Left lobe of liver (tissue), 2 donors: ENCODE measurements around the gene AKT1. TPM values are rescaled to one million over a fixed set of nuclear protein-coding genes. Genes with fewer than 3 reads are reported as not detected.
"Not testable (repeated sequence)": the region's sequence is repeated elsewhere in the genome, so short reads cannot be mapped to it uniquely, and the experiment has no call there.

Source experiments
- ATAC-seq: fragments of 200-7000 bp; cut with Tn5 transposase; one replicate; pipeline ENCODE4 v1.9.1; 2020; ENCODE audit warnings: mild to moderate bottlenecking, moderate library complexity
- DNase-seq: peaks from one replicate; pipeline ENCODE4 v3.0.0-alpha.2; 2020; ENCODE audit warnings: low spot score
- total RNA-seq: library from RNA; stranded (reverse); gene quantifications from one replicate; pipeline ENCODE4 v1.2.1, GENCODE V29; 2021
- donor health status: DM: no; HTN: no; CAD: no; lungs with moderate emphysema.
- donor health status: DM: no; HTN: yes; CAD: no.

AKT1 gene
- total RNA-seq, 1 donor from 2014 or later = 90.1 TPM

DNA sequence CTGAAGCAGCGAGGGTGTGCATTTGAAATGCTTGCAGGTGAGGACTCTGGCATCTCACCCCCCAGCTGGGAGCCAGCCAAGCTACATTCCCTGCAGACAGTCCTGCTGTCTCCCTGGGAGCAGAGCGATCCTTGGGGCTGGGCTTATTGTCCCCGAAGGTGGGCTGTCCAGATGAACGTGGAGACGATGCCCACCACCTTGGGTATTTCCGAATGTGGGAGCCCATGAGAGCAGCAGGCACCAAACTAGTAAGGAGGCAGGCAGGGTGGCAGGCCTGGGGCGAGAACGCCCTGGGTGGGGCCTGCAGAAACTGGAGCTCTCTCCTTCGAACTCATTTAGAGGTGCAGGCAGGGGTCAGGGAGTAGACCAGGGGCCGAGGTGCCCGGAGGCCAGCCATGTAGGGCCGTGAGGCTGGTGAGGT lies 23.8 kb upstream of the AKT1 start:
- DNase-seq = no peak
- ATAC-seq = no peak

DNA sequence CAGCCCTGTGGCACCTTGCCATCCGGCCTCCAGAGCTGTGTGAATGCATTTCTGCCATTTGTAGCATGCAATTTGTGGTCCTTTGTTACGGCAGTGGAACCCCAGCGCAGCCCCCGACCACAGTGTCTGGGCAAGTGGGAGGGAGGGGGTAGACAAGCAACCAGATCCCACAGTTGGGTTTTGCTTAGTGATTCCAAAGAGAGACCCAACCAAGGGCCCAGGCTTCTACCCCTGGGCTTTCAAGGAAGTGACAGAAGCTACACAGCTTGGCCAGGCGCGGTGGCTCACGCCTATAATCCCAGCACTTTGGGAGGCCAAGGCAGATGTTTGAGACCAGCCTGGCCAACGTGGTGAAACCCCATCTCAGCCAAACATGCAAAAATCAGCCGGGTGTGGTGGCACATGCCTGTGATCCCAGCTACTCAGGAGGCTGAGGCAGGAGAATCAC lies 23.2 kb upstream of the AKT1 start:
- DNase-seq = no peak
- no peak for ATAC-seq

DNA sequence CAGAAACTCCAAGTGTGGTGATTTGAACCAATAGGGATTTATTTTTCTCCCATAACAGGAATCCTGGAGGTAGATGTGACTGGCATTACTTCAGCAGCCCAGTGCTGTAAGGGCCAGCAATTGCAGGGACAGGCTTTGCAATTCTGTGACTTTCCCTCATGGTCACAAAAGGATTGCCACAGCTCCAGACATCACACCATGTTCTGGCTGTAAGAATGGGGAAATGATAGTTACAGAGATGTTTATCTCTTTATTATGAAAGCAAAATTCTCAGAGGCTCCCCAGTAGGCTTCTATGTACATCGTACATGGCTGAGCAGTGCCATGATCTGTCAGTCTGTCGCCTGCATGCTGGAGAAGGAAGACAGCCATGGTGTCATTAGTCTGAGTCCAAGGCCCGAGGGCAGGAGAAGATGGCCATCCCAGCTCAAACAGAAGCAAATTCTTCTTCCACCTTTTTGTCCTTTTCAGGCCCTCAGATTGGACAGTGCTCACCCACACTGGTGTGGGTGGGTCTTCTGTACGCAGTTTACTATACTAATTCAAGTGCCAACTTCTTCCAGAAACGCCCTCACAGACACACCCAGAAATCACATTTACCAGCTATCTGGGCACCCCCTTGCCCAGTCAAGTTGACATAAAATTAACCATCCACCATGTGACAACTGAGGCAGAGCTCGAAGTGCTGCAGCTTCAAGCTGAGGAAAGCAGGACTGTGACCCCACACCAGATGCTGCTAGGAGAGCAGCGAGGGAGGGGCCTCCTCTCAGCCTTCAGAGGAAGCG lies 22.6 kb upstream of the AKT1 start:
- DNase-seq = no peak
- no peak for ATAC-seq

DNA sequence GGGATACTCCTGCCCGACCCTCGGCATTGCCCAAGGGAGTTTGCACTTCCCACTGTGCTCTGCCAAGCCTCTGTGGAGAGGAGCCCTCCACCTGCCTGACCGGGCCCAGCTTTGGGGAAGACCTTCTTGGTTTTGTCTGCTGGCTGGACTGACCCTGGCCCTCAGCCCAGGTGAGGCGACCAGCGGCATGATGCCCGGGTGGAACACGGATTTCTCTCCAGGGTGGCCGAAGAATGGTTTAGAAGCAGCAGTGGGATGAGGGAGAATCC lies 21.0 kb upstream of the AKT1 start:
- DNase-seq (peak; percentile 56), ATAC-seq (peak; percentile 28)

DNA sequence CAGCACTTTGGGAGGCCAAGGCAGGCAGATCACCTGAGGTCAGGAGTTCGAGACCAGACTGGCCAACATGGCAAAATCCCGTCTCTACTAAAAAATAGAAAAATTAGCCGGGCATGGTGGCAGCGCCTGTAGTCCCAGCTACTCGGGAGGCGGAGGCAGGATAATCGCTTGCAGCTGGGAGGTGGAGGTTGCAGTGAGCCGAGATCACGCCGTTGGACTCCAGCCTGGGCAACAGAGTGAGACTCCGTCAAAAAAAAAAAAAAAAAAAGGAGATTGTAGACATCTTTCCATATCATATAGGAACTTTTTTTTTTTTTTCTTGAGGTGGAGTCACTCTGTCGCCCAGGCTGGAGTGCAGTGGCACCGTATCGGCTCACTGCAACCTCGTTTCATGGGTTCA lies 19.2 kb upstream of the AKT1 start:
- DNase-seq, ATAC-seq: not testable (repeated sequence)

DNA sequence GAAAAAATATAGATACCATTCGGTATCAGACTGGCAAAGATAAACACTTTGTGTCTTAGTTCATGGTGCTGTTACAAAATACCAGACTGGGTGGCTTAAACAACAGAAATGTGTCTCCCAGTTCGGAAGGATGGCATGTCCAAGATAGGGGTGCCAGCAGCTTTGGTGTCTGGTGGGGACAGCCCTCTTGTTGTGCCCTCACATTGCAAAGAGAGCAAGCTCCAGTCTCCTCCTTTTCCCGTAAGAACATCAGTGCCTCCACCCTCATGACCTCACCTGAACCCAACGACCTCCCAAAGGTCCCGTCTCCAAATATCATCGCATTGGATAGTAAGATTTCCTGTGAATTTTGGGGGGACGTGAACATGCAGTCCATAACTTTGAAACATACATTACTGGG lies 17.7 kb upstream of the AKT1 start:
- DNase-seq (no peak), ATAC-seq (no peak)

DNA sequence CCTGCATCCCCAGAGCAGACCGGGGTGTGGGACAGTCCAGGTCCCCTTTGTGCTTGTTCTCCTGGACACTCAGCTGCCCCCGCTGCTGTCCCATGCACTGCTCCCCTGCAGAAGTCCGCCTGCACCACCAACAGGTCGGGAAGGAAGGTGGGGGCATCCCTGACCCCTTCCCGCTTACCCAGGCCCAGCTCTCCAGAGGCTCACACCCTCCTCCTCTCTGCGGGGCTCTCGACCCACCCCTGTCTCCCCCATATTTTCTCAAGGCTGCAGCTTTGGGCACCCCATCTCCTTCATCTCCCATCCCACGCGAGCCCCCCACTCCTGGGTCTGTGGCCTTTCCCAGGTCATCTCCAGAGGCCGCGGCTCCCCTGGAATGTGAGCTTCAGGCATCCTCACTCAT lies 14.8 kb upstream of the AKT1 start:
- no peak for ATAC-seq
- DNase-seq = no peak

DNA sequence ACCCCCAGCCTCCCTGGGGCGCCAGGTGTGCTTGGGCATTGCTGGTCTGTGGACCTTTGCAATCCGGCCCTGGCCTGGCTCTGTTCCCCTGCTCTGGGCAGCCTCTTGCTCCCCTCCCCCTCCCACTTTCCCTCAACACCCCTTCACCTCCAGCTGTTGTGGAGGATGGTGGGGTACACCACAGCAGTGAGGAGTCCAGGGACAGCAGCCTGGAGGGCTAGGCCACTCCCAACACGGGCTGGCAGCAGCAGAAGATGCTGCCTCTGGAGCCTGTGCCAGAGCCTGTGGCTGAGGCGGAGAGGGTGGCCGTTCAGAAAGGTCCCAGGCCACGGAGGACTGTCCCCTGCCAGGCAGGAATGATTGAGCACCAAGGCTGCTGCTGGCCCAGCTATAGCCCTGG lies 12.9 kb upstream of the AKT1 start:
- no peak for ATAC-seq
- no peak for DNase-seq

DNA sequence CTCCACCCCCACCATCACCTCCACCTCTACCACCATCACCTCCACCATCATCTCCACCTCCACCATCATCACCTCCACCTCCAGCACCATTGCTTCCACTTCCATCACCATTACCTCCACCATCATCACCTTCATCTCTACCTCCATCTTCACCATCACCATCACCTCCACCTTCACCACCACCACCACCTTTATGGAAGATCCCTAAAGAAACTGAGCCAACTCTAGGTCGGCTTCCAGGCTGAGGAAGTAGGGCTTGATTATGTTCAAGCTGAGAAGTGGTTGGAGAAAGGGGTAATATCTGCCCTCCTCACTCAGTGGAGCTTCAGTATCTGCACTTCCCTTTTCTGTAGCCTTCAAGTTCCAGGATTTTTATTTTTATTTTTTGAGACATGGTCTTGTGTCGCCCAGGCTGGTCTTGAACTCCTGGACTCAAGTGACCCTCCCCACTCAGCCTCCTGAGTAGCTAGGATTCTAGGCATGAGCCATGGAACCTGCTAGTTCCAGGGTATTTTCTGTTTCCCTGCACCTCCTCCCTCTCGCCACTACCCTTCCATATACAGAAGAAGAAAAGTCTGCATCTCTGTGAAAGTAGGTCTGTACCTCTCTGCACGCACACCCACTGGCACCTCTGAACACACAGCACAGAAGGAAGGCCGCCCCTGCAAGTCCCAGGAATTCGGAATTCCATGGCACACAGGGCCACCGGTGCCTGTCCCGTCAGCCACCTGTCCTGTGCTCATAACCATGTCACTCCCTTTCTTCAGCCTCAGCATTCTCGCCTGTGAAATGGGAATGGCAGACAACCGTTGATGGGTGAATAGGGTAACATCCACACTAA lies 11.3 kb upstream of the AKT1 start:
- DNase-seq = no peak
- no peak for ATAC-seq

DNA sequence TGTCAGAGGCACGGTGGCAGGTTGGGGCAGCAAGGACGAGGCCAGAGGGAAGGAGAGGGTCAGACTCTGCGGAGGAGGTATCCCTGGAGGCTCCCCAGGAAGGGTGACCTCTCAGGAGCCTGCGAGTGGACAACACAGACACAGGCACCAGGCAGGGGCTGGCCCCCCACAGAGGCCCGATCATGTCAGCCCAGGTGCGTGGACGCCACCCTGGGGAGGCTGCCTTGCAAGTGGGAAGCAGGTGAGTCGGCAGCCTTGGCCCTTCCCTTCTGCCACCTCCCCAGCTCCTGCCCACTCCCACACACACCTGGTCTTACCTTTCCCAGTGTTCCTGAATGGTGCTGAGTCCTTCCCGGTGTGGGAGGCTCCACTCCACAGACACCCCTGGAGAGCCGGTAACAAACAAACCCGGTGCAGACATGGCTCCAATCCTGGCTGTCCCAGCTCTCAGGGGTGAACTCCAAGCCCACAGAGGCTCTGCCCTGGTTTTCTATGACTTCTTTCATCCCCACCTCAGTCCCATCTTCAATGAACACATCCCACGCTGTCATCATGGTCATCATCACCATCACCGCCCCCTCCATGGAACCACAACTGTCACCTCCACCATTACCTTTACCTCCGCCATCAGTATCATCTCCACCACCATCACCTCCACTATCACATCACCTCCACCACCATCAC lies 10.5 kb upstream of the AKT1 start:
- no peak for DNase-seq
- no peak for ATAC-seq

DNA sequence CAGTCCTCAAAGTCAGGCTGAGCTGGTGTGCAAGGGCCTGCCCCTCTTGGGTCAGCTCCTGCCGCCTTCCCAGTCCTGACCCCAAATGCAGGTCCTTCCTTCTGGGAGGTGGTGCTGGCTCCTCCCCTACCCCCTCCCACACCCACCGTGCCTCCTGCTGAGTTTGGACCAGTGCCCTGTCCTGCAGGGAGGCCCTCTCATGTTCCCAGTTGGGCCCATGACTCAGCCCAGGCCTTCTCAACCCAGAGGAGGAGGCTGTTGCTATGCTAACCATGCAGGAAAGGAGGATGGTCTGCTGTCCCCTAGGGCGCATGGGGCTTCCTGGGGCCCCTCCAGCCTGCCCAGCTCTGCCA lies 9.8 kb upstream of the AKT1 start:
- DNase-seq (peak; percentile 45), ATAC-seq (no peak)

DNA sequence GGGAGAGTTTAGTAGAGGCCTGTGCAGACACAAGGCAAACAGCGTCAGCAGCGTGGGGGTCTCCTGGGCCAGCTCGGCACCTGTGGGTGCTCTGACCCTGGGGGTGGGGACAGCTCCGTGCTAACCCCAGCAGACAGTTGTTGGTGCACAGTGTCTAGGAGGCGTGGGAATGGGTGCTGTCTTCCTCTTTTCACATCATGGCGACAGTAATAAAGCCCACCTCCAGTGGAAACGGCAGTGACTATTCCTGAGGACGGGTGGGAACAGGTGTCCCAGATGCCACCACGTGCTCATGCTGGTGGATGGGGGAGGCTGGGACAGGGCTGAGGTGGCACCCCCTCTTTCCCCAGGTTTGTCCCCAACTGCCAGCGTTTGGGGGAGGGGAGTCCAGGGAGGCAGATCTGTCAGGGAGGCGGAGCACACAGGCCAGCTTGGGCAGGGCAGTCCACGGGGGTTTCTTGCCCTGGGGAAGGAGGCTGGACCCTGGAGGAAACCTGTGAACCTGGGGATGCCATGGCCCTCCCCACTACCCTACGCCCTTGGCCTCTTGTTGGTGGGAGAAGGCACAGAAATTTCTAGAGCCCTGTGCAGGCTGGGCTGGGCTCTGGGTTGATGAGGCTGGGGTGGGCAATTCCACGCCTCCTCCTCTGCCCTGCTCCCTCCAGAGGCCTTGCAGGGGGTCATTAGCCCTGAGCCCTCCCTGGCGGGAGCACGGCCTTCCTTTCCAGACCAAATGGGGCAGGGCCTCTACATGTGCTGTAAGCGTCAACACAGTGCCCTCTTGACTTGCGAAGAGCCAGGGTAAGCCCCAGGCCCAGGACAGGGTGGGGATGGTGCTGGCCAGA lies 9.2 kb upstream of the AKT1 start:
- ATAC-seq = no peak
- DNase-seq = no peak

DNA sequence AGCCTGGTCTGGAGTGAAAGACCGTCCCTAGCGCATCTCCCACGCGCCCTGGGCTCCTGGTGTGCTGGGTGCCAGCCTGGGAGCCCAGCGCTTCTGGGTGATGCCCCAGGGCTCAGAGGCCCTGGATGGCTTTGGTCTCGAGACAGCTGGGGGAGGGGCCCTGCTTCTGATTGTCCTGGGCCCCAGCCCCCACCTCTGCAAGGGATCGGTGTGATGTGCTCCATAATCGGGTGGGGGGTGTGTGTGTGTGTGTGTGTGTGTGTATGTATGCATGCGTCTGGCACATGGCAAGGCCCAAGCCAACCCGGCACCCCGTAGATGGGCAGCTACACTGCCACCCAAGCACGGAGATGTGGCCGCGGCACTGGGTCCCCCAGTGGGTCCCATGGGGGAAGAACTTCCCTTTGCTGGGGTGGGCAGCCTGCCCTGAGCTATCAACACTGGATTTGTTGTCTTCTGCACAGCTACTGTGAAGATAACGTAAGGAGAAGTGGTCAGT lies 8.4 kb upstream of the AKT1 start:
- ATAC-seq = no peak
- no peak for DNase-seq

DNA sequence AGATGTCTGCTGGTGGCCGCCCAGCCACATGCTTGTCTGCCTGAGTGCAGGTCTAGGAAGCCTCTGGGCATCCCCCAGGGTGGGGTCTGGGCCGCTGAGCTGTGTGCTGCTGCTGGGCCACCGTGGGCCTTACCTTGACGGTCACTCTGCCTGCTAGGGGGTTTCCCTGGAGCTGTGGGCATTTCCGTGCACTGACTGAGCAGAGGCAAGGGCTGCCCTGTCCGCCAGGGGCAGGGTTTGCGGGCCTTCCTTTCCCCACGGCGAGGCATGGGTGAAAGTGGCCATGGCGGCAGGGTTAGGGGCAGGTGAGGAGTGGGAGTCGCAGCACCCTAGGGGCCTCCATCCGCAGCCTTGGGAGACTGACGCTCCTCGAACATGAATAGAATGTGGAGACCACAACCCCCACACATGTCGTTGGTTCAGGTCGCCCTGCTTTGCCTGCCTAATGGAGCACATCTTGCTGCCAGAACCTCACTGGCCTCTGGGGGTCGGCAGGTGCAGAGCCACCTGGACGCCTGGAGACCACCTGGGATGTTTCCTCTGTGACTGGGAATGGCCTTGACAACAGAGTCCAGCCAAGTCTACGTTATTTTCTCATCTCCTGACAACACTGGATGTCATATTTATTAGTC lies 7.8 kb upstream of the AKT1 start:
- ATAC-seq (no peak), DNase-seq (no peak)

DNA sequence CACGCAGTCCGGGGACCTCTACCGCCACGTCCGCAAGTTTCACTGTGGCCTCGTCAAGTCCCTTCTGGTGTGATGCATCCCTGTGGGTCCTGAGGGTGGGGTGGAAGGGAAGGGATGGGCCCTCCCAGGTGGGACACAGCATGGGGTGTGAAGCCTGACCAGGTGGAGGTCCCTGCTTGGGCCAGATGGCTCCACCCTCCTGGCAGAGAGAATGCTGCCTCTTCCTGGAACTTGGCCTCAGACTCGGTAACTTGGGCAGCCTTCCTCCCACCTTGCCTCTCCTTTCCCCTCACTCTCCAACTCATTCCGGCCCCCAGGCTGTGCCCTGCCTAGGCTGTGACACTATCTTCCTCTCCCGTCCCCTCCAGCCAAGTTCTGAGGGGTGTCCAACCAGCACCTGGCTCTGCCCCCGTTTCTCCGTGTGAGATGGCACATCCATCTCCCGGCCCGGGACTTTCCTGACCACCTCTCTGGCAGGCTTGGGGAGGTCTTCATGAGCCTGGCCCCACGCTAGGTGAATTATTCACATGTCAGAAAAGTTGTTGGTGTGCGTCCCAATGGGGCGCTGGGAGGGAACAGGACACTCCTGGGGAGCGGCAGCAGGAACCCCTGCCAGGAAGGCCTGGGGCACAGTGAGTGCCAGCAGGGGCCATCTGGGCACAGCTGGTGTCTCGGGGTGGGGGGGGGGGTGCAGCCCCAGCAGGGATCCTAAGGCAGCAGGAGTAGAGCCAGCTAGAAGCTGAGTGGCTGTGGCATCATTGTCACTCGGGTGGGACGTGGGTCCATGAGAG lies 7.0 kb upstream of the AKT1 start:
- ATAC-seq (no peak), DNase-seq (no peak)

DNA sequence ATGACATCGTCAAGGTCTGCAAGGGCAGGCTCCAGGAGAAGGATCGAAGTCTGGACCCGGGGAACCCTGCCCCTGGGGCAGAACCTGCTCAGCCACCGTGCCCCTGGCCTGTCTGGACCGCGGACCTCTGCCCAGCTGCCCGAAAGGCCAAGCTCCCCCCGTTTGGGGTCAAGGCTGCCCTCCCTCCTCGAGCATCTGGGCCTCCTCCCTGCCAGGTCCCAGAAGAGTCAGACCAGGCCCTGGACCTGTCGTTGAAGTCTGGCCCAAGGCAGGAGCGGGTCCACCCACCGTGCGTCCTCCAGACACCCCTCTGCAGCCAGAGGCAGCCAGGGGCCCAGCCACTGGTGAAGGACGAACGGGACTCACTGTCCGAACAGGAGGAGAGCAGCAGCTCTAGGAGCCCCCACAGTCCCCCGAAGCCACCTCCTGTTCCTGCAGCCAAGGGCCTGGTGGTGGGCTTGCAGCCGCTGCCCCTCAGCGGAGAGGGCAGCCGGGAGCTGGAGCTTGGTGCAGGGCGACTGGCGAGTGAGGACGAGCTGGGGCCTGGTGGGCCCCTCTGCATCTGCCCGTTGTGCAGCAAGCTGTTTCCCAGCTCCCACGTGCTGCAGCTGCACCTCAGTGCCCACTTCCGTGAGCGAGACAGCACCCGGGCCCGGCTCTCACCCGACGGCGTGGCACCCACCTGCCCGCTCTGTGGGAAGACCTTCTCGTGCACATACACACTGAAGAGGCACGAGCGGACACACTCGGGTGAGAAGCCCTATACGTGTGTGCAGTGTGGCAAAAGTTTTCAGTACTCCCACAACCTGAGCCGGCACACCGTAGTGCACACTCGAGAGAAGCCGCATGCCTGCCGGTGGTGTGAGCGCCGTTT lies 6.2 kb upstream of the AKT1 start:
- no peak for ATAC-seq
- no peak for DNase-seq

DNA sequence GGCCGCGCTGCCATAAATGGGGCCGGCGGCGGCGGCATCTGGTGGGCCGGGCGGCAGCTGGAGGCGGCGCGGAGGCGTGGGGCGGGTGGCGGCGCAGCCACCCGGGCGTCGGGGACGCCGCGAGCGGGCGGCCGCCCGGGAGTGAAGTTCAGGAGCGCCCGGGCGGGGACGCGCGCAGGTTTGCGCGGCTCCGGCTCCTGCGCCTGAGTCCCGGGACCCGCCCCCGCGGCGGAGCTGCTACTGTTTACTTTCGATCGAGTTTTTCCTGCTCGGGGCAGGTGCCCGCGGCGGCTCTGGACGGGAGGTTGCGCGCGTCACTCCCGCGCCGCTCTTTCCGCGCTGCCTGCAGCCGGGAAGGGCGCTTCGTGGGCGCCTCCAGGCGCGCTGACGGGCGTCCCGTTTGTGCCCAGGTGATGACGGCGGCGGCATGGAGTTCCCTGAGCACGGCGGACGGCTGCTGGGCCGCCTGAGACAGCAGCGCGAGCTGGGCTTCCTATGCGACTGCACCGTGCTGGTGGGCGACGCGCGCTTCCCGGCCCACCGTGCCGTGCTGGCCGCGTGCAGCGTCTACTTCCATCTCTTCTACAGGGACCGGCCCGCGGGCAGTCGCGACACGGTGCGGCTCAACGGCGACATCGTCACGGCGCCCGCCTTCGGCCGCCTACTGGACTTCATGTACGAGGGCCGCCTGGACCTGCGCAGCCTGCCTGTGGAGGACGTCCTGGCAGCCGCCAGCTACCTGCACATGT lies 5.4 kb upstream of the AKT1 start, which contains the start of gene ZBTB42:
Gene ZBTB42, plus strand, starts transcription at position 331 of the 749 bp plus-strand sequence. Its CDS starts 97 bp downstream, at position 428.
- peak; percentile 75 for ATAC-seq
- DNase-seq = peak; percentile 91
